ENCODE data around the gene ASPG. TPM values are rescaled to one million over a fixed set of nuclear protein-coding genes. Genes with fewer than 3 reads are reported as not detected.

ASPG gene
- total RNA-seq, 1 donor from 2014 or later = not detected

- no peak overlapping the region for H3K4me3 Mint-ChIP-seq
- DNase-seq (ENCODE audit: extremely low spot score, unreplicated experiment) = no peak
- peaks cover 7% of the 10 kb centered on the region for H3K4me1 Mint-ChIP-seq (ENCODE audit: unreplicated experiment)
- H3K27me3 Mint-ChIP-seq = peaks cover 60% of the 10 kb centered on the region
- peaks cover 9% of the 10 kb centered on the region for H3K9me3 Mint-ChIP-seq
- H3K27ac Mint-ChIP-seq = no peak overlapping the region
- peaks cover 2% of the 10 kb centered on the region for H3K36me3 Mint-ChIP-seq
- TF ChIP-seq CTCF (conservative IDR thresholded peaks at IDR 0.05) = no peak
These were observed 48.8 kb downstream of the ASPG start for GRCh38 chr14:104134061-104134965.

GRCh38 chr14:104135121-104135903 lies 49.8 kb downstream of the ASPG start:
- Mint-ChIP-seq H3K27ac (no peak overlapping the region), H3K27me3 (peaks cover 56% of the 10 kb centered on the region)

GRCh38 chr14:104135904-104136471 lies 50.5 kb downstream of the ASPG start:
- Mint-ChIP-seq H3K36me3 (no peaks in the 10 kb centered on the region), H3K27me3 (peaks cover 54% of the 10 kb centered on the region), H3K4me1 (ENCODE audit: unreplicated experiment) (peaks cover 7% of the 10 kb centered on the region), H3K9me3 (no peaks in the 10 kb centered on the region), H3K27ac (no peak overlapping the region), H3K4me3 (peak overlapping the region; percentile 62)
- no peak for TF ChIP-seq CTCF (conservative IDR thresholded peaks at IDR 0.05)
- DNase-seq (ENCODE audit: extremely low spot score, unreplicated experiment) = no peak

More at GRCh38 chr14:104135121-104135903, 49.8 kb downstream of the ASPG start:
- DNase-seq (ENCODE audit: extremely low spot score, unreplicated experiment) = no peak
- Mint-ChIP-seq H3K4me1 (ENCODE audit: unreplicated experiment) (peaks cover 7% of the 10 kb centered on the region), H3K4me3 (peak overlapping the region; percentile 77), H3K36me3 (no peaks in the 10 kb centered on the region), H3K9me3 (no peaks in the 10 kb centered on the region)
- peak; percentile 68 for TF ChIP-seq CTCF (conservative IDR thresholded peaks at IDR 0.05)

- Mint-ChIP-seq H3K36me3 (no peaks in the 10 kb centered on the region), H3K27me3 (peaks cover 50% of the 10 kb centered on the region), H3K27ac (no peak overlapping the region), H3K9me3 (no peaks in the 10 kb centered on the region), H3K4me3 (peak overlapping the region; percentile 84), H3K4me1 (ENCODE audit: unreplicated experiment) (peaks cover 7% of the 10 kb centered on the region)
- no peak for TF ChIP-seq CTCF (conservative IDR thresholded peaks at IDR 0.05)
- no peak for DNase-seq (ENCODE audit: extremely low spot score, unreplicated experiment)
These were observed 51.2 kb downstream of the ASPG start for GRCh38 chr14:104136472-104137296.
